BE2C (cell line): ENCODE results near the gene VPS26C.

Source experiments
- DNase-seq: peaks from one replicate; pipeline ENCODE4 v3.0.0-alpha.2; 2020
- H3K27me3 ChIP-seq: fragments of 250-450 bp; sonication (Bioruptor Pico); 2 replicates; pipeline ENCODE4 v1.5.1; 2020; ENCODE audit warnings: mild to moderate bottlenecking
- H3K36me3 ChIP-seq: fragments of 250-450 bp; sonication (Bioruptor Pico); 2 replicates; pipeline ENCODE4 v1.5.1; 2020; ENCODE audit warnings: mild to moderate bottlenecking
- H3K4me1 ChIP-seq: fragments of 250-450 bp; sonication (Bioruptor Pico); 2 replicates; pipeline ENCODE4 v1.5.1; 2020
- H3K4me3 ChIP-seq: 2 replicates; pipeline ENCODE4 v1.5.1; 2011; ENCODE audit warnings: low read depth, low read length
- H3K9me3 ChIP-seq: fragments of 250-450 bp; sonication (Bioruptor Pico); 2 replicates; pipeline ENCODE4 v1.5.1; 2020
- TF ChIP-seq, protein P1 (sequence below): IDR thresholded peaks from 2 replicates; pipeline ENCODE4 v1.5.1; 2012; ENCODE audit warnings: mild to moderate bottlenecking, low read depth, low read length

VPS26C gene

DNA sequence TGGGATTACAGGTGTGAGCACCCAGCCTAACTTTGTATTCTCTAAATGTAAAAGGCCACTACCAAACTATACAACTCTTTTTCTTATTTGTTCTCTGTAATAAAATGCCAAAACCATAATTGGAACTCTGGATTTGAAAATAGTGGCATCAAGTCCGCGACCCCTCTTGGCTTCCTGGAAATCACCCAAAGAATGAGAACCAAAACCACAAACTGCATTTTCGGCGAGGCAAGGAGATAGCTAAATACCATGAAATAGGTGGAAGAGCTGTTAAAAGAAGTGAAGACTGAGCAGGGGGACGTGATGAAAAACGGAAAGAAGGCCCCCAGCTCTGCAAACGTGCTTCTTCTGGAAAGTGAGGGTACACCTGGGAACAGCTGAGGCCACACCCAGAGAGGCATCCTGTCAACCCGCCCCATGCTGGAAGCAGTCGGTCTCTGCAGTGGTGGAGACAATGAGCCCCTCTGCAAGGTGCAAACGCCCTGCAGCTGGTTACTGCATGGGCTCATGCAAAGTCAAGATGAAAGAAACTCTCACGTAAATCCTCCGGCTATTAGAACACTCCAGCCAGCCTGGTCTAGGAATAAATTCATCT is 22.5 kb downstream of the VPS26C start:
- TF ChIP-seq, protein P1, sequence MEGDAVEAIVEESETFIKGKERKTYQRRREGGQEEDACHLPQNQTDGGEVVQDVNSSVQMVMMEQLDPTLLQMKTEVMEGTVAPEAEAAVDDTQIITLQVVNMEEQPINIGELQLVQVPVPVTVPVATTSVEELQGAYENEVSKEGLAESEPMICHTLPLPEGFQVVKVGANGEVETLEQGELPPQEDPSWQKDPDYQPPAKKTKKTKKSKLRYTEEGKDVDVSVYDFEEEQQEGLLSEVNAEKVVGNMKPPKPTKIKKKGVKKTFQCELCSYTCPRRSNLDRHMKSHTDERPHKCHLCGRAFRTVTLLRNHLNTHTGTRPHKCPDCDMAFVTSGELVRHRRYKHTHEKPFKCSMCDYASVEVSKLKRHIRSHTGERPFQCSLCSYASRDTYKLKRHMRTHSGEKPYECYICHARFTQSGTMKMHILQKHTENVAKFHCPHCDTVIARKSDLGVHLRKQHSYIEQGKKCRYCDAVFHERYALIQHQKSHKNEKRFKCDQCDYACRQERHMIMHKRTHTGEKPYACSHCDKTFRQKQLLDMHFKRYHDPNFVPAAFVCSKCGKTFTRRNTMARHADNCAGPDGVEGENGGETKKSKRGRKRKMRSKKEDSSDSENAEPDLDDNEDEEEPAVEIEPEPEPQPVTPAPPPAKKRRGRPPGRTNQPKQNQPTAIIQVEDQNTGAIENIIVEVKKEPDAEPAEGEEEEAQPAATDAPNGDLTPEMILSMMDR: no peak
- Histone ChIP-seq H3K4me3 (no peak overlapping the region), H3K9me3 (no peaks in the 10 kb centered on the region), H3K27me3 (no peaks in the 10 kb centered on the region), H3K4me1 (no peaks in the 10 kb centered on the region), H3K36me3 (peaks cover 12% of the 10 kb centered on the region)
- no peak for DNase-seq

DNA sequence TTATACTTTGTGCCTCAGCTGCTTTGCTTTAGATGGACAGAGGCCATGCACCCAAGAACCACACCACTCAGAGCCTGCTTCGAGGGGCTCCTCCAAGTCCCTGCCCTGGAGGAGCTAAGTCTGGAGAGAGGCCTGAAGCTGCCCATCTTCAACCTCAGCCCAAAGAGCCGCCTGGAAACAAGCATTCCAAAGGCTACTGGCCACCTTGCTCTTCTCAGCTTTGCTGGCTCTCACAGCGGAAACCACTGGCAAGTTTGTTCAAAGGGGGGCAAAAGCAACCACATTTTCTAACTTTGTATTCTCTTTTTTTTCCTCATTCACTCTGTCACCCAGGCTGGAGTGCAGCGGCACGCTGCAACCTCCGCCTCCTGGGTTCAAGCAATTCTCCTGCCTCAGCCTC is 23.2 kb downstream of the VPS26C start:
- Histone ChIP-seq H3K36me3 (peaks cover 13% of the 10 kb centered on the region), H3K4me3 (no peak overlapping the region), H3K27me3 (no peaks in the 10 kb centered on the region), H3K4me1 (no peaks in the 10 kb centered on the region), H3K9me3 (no peaks in the 10 kb centered on the region)
- no peak for DNase-seq
- TF ChIP-seq, protein P1: no peak

DNA sequence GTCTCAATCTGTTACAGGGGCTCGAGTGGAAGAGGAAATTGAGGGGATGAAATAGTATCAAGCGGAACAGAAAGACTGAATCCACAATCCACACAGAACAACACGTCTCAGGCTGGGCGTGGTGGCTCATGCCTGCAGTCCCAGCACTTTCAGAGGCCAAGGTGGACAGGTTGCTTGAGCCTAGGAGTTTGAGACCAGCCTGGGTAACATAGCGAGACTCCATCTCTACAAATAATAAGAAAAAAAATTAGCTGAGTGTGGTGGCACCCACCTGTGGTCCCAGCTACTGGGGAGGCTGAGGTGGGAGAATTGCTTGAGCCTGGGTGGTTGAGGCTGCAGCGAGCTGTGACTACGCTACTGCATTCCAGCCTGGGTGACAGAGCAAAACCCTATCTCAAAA is 25.7 kb downstream of the VPS26C start:
- no peaks in the 10 kb centered on the region for H3K4me1 ChIP-seq
- peaks cover 32% of the 10 kb centered on the region for H3K36me3 ChIP-seq

DNA sequence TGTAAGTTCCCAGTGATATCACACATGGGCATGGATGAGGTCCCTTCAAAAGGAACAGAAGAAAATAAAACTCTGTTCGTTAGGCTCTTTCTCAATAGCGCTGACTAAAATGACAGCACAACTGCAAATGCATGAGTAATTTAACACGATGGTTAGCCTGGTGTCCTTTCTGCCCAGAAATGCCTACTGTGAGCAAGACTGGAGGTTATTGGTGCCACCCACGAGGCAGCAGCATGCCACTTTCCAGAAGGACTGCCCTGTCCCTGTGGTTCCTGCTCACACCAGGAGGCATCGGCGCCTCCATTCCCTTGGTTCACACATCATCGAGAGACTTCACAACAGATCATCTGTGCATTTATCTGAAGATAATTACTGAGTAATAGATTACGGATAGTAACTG is 26.2 kb downstream of the VPS26C start:
- no peak for DNase-seq
- no peak overlapping the region for H3K4me3 ChIP-seq
- TF ChIP-seq, protein P1: no peak
- H3K4me1 ChIP-seq: no peaks in the 10 kb centered on the region
- H3K9me3 ChIP-seq: no peaks in the 10 kb centered on the region
- no peaks in the 10 kb centered on the region for H3K27me3 ChIP-seq
- H3K36me3 ChIP-seq: peaks cover 32% of the 10 kb centered on the region

More for the DNA sequence above, 25.7 kb downstream of the VPS26C start:
- TF ChIP-seq, protein P1: no peak
- no peak for DNase-seq
- H3K4me3 ChIP-seq: no peak overlapping the region
- H3K9me3 ChIP-seq: no peaks in the 10 kb centered on the region
- H3K27me3 ChIP-seq: no peaks in the 10 kb centered on the region

DNA sequence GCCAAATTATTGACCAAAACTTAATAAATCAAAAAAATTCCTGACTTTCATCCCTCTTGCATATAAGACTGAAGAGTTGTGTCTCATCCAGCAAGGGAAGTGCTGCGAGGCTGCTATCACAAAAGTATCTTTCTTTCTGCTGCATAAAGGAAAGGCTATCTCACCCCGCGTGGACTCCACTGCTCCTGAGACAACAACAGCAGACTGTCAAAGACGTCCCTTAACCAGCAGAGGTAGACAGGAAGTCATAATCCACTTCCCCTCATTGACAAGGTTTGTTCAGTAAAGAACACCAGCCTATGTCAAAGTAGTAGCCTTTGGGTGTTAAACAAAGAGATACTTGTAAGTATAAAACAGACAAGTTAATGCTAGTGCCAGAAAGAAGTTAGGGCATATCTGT is 29.4 kb downstream of the VPS26C start:
- no peaks in the 10 kb centered on the region for H3K27me3 ChIP-seq
- H3K9me3 ChIP-seq: no peaks in the 10 kb centered on the region
- H3K4me1 ChIP-seq: no peaks in the 10 kb centered on the region
- DNase-seq: no peak
- peaks cover 37% of the 10 kb centered on the region for H3K36me3 ChIP-seq
- H3K4me3 ChIP-seq: no peak overlapping the region
- TF ChIP-seq, protein P1: no peak

DNA sequence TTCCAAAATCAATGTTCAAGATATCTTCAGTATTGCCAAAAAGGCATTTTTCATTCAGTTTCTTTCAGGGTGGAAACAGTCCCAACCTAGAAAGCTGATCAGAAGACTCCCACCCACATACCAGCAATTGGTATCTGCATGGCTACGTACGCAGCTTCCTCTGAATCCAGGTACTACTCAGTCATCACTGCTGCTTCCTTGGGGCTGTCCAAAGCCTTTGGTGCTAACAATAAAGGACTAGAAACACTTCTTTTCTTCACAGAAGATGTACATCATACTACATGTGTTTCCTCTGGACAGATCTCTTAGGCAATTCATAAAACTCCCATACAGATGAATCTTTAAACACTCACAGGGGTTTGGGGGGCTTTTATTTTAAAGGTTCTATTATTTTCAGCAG is 29.8 kb downstream of the VPS26C start:
- no peak overlapping the region for H3K4me3 ChIP-seq
- DNase-seq: no peak
- no peaks in the 10 kb centered on the region for H3K9me3 ChIP-seq
- TF ChIP-seq, protein P1: no peak
- H3K36me3 ChIP-seq: peaks cover 41% of the 10 kb centered on the region
- H3K27me3 ChIP-seq: no peaks in the 10 kb centered on the region
- no peaks in the 10 kb centered on the region for H3K4me1 ChIP-seq
